Liver (tissue), 9 donors: ENCODE measurements around the gene DDN. TPM values are rescaled to one million over a fixed set of nuclear protein-coding genes. Genes with fewer than 3 reads are reported as not detected.

Experiments
- DNase-seq: peaks from one replicate; pipeline ENCODE4 v3.0.0-alpha.2; 2017; ENCODE audit warnings: low spot score
- H3K27ac ChIP-seq, 2 donors: one replicate each; pipeline ENCODE4 v1.7.0; 2013; ENCODE audit warnings: inconsistent platforms in 2 of 2, low read length in 2 of 2, control low read depth in 1 of 2, low read depth in 1 of 2, mild to moderate bottlenecking in 1 of 2
- H3K27me3 ChIP-seq, 4 donors: one replicate each; pipeline versions ENCODE4 v1.6.1 to v1.7.0; 2013; ENCODE audit warnings: low read length in 3 of 4, inconsistent platforms in 1 of 4, mild to moderate bottlenecking in 1 of 4, moderate library complexity in 1 of 4; ENCODE audit not compliant: control insufficient read depth in 4 of 4, insufficient read depth in 4 of 4
- H3K36me3 ChIP-seq, 4 donors: one replicate each; pipeline versions ENCODE4 v1.6.1 to v1.7.0; 2013; ENCODE audit warnings: low read length in 3 of 4, mild to moderate bottlenecking in 3 of 4, low read depth in 1 of 4, moderate library complexity in 1 of 4; ENCODE audit not compliant: control insufficient read depth in 4 of 4, insufficient read depth in 3 of 4
- H3K4me1 ChIP-seq, 4 donors: one replicate each; pipeline versions ENCODE4 v1.6.1 to v1.7.0; 2013; ENCODE audit warnings: low read length in 3 of 4, mild to moderate bottlenecking in 3 of 4, moderate library complexity in 1 of 4; ENCODE audit not compliant: control insufficient read depth in 4 of 4, insufficient read depth in 4 of 4
- H3K4me3 ChIP-seq, 3 donors: one replicate each; pipeline versions ENCODE4 v1.6.1 to v1.7.0; 2013; ENCODE audit warnings: low read length in 3 of 3, control low read depth in 1 of 3, low read depth in 1 of 3, mild to moderate bottlenecking in 1 of 3
- H3K9ac ChIP-seq, 2 donors: one replicate each; pipeline ENCODE4 v1.7.0; 2013; ENCODE audit warnings: low read length in 2 of 2, mild to moderate bottlenecking in 2 of 2, moderate library complexity in 2 of 2, control low read depth in 1 of 2, low read depth in 1 of 2
- H3K9me3 ChIP-seq, 4 donors: one replicate each; pipeline versions ENCODE4 v1.6.1 to v1.7.0; 2013; ENCODE audit warnings: low read length in 3 of 4; ENCODE audit not compliant: control insufficient read depth in 4 of 4
- ATF3 ChIP-seq: IDR thresholded peaks from 2 replicates; pipeline ENCODE4 v1.6.1; 2016; ENCODE audit warnings: antibody characterized with exemption
- CTCF ChIP-seq: fragments of 150-350 bp; IDR thresholded peaks from 2 replicates; pipeline ENCODE4 v1.5.1; 2017; ENCODE audit warnings: improper control_type of control experiment, low read depth, low read length; ENCODE audit not compliant: missing input control
- FOXA1 ChIP-seq: IDR thresholded peaks from 2 replicates; pipeline ENCODE4 v1.6.1; 2016; ENCODE audit warnings: antibody characterized with exemption
- GABPA ChIP-seq, 2 donors: IDR thresholded peaks in 1 of 2; conservative IDR thresholded peaks in 1 of 2; 2 replicates each; pipeline ENCODE4 v1.6.1; 2016; ENCODE audit warnings: antibody characterized with exemption in 2 of 2, mild to moderate bottlenecking in 1 of 2, moderate library complexity in 1 of 2
- HNF4A ChIP-seq, 2 donors: conservative IDR thresholded peaks; 2 replicates each; pipeline ENCODE4 v1.6.1; 2016; ENCODE audit warnings: antibody characterized with exemption in 2 of 2, mild to moderate bottlenecking in 2 of 2
- HNF4G ChIP-seq: IDR thresholded peaks from 2 replicates; pipeline ENCODE4 v1.6.1; 2016; ENCODE audit warnings: antibody characterized with exemption
- JUND ChIP-seq, 2 donors: IDR thresholded peaks; 2 replicates each; pipeline ENCODE4 v1.6.1; 2016; ENCODE audit warnings: antibody characterized with exemption in 2 of 2
- RXRA ChIP-seq, 2 donors: IDR thresholded peaks; 2 replicates each; pipeline ENCODE4 v1.6.1; 2017 to 2018; ENCODE audit warnings: antibody characterized with exemption in 2 of 2, mild to moderate bottlenecking in 1 of 2
- SP1 ChIP-seq: IDR thresholded peaks from 2 replicates; pipeline ENCODE4 v1.6.1; 2018; ENCODE audit warnings: antibody characterized with exemption, mild to moderate bottlenecking
- TAF1 ChIP-seq: conservative IDR thresholded peaks from 2 replicates; pipeline ENCODE4 v1.6.1; 2016; ENCODE audit warnings: antibody characterized with exemption, mild to moderate bottlenecking
- YY1 ChIP-seq: IDR thresholded peaks from 2 replicates; pipeline ENCODE4 v1.6.1; 2016; ENCODE audit warnings: antibody characterized with exemption, mild to moderate bottlenecking
- ZBTB33 ChIP-seq: IDR thresholded peaks from 2 replicates; pipeline ENCODE4 v1.6.1; 2016; ENCODE audit warnings: antibody characterized with exemption
- WGBS: extraction: QIAGEN DNeasy Blood & Tissue Kit; methylation state at CpG from one replicate; pipeline ENCODE4 v1.1.7; 2013; 5-methylcytosine and 5-hydroxymethylcytosine counted together
- polyA plus RNA-seq, 2 donors: library from polyadenylated mRNA; stranded (reverse) in 1 of 2; unstranded in 1 of 2; fragments of 200-250 nt in 1 of 2; fragments of >200 nt in 1 of 2; fragmentation: Nextera tagmentation in 1 of 2; extraction: Ambion mirVana in 1 of 2; gene quantifications; one replicate each; pipeline versions ENCODE4 v1.2.1 to v1.2.3, GENCODE V29; 2013 to 2015
- total RNA-seq, 2 donors: library from RNA; depleted of rRNA; stranded (reverse); fragments of >200 nt; gene quantifications; one replicate each; pipeline ENCODE4 v1.2.3, GENCODE V29; 2014
- donor health status: healthy.
- donor health status: healthy.
- donor health status: healthy.
- donor health status: healthy.
- donor health status: healthy.

DDN gene
- total and polyA plus RNA-seq, 4 donors: 0.09 TPM; not detected in 3

- no peak overlapping the region for H3K4me3 ChIP-seq
- H3K36me3 ChIP-seq: peaks cover 48 to 95% (median 71%) of the 10 kb centered on the region in 4 donors
- DNase-seq: no peak
- no peaks in the 10 kb centered on the region for H3K27me3 ChIP-seq
- no peaks in the 10 kb centered on the region for H3K9me3 ChIP-seq
- no peaks in the 10 kb centered on the region for H3K4me1 ChIP-seq
- TF ChIP-seq TAF1: no peak
- TF ChIP-seq SP1: no peak
- no peak for TF ChIP-seq HNF4A (conservative IDR thresholded peaks at IDR 0.05)
- no peak for TF ChIP-seq FOXA1
- no peak for TF ChIP-seq ATF3
- no peak for TF ChIP-seq ZBTB33
- no peak for TF ChIP-seq HNF4G
- TF ChIP-seq RXRA (IDR thresholded peaks at IDR 0.05): no peak
- TF ChIP-seq JUND (IDR thresholded peaks at IDR 0.05): no peak
- H3K27ac ChIP-seq: no peak overlapping the region
- WGBS: 94% methylated on average over 10 of the region's 10 CpGs
- H3K9ac ChIP-seq: no peak overlapping the region
Measured at GRCh38 chr12:49048953-49049352, 49.8 kb upstream of the DDN start.

- Histone ChIP-seq H3K4me1 (no peaks in the 10 kb centered on the region), H3K4me3 (no peak overlapping the region), H3K9ac (no peak overlapping the region), H3K27ac (no peak overlapping the region), H3K27me3 (no peaks in the 10 kb centered on the region), H3K36me3 (peaks cover 42 to 95% (median 73%) of the 10 kb centered on the region in 4 donors), H3K9me3 (no peaks in the 10 kb centered on the region)
- DNase-seq: no peak
- WGBS: 95% methylated on average over 12 of the region's 12 CpGs
- TF ChIP-seq TAF1: no peak
- TF ChIP-seq CTCF: no peak
- no peak for TF ChIP-seq ATF3
- no peak for TF ChIP-seq JUND (IDR thresholded peaks at IDR 0.05)
- no peak for TF ChIP-seq FOXA1
- TF ChIP-seq HNF4A (conservative IDR thresholded peaks at IDR 0.05): no peak
- TF ChIP-seq YY1: no peak
- TF ChIP-seq ZBTB33: no peak
- TF ChIP-seq GABPA (IDR thresholded peaks at IDR 0.05 in 1 of 2, conservative IDR thresholded peaks at IDR 0.05 in 1 of 2): no peak
- no peak for TF ChIP-seq RXRA (IDR thresholded peaks at IDR 0.05)
Measured at GRCh38 chr12:49046129-49046895, 47.1 kb upstream of the DDN start.
